ENCODE results near the gene STX16. TPM values are rescaled to one million over a fixed set of nuclear protein-coding genes. Genes with fewer than 3 reads are reported as not detected.
"Not testable (repeated sequence)": the region's sequence is repeated elsewhere in the genome, so short reads cannot be mapped to it uniquely, and the experiment has no call there.

STX16 gene
- total RNA-seq, 1 donor from 2014 or later, result 32.4 TPM

DNA sequence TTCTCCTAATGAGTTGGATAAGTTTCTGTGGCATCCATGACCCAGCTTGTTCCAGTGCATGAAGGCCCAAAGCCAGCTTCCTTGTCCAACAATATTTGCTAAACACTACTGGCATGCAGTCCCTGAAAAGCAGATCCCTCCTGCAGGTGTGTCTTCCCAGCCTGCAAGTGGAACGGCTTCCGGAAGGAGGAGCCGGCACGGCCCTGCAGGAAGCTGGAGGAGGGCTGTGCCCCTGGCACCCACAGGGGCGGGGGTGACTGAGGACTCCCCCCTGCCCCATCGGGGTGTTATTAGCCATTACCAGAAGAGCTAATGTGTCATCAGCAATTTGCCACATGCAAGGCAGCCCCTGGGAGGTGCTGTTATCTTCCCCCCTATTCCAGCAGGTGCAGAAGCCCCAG lies 68.9 kb downstream of the STX16 start:
- H3K4me1 ChIP-seq (ENCODE audit: control insufficient read depth in 3 of 3, insufficient read depth in 3 of 3, low read length in 3 of 3), result no peaks in the 10 kb centered on the region
- peaks cover 24 to 33% (median 31%) of the 10 kb centered on the region in 3 donors for H3K27me3 ChIP-seq (ENCODE audit: control insufficient read depth in 3 of 3, insufficient read depth in 3 of 3, low read length in 3 of 3)
- H3K27ac ChIP-seq (ENCODE audit: low read depth, low read length), result no peak overlapping the region
- peaks cover 0 to 2% (median 0%) of the 10 kb centered on the region in 3 donors for H3K36me3 ChIP-seq (ENCODE audit: control insufficient read depth in 3 of 3, insufficient read depth in 3 of 3, low read length in 3 of 3)
- H3K9ac ChIP-seq (ENCODE audit: low read depth in 1 of 3, low read length in 3 of 3), result no peak overlapping the region
- H3K9me3 ChIP-seq (ENCODE audit: control insufficient read depth in 3 of 3, low read length in 3 of 3), result no peaks in the 10 kb centered on the region
- H3K4me3 ChIP-seq (ENCODE audit: low read length in 3 of 3), result no peak overlapping the region

DNA sequence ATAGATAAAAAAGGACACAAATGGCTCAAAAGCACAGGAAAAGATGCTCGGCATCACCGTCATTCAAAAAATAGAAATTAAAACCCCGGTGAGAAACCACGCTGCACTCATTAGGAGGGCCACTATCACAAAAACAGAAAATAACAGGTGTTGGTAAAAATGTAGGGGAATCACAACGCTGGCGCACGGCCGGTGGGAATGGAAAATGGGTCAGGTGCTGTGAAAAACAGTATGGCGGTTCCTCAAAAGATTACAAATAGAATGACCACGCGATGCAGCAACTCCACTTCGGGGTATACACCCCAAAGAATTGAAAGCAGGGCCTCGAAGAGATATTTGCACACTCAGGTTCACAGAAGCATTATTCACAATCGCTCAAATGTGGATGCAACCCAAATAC lies 69.8 kb downstream of the STX16 start:
- Histone ChIP-seq H3K4me3 (ENCODE audit: low read length in 3 of 3) (no peak overlapping the region), H3K4me1 (ENCODE audit: control insufficient read depth in 3 of 3, insufficient read depth in 3 of 3, low read length in 3 of 3) (no peaks in the 10 kb centered on the region), H3K9ac (ENCODE audit: low read depth in 1 of 3, low read length in 3 of 3) (no peak overlapping the region), H3K36me3 (ENCODE audit: control insufficient read depth in 3 of 3, insufficient read depth in 3 of 3, low read length in 3 of 3) (peaks cover 0 to under 1% (median 0%) of the 10 kb centered on the region in 3 donors), H3K27me3 (ENCODE audit: control insufficient read depth in 3 of 3, insufficient read depth in 3 of 3, low read length in 3 of 3) (peaks cover 24 to 33% (median 31%) of the 10 kb centered on the region in 3 donors), H3K27ac (ENCODE audit: low read depth, low read length) (no peak overlapping the region), H3K9me3 (ENCODE audit: control insufficient read depth in 3 of 3, low read length in 3 of 3) (no peaks in the 10 kb centered on the region)

GRCh38 chr20:58721951-58722778 lies 71.1 kb downstream of the STX16 start:
- Histone ChIP-seq H3K4me1 (ENCODE audit: control insufficient read depth in 3 of 3, insufficient read depth in 3 of 3, low read length in 3 of 3) (no peaks in the 10 kb centered on the region), H3K36me3 (ENCODE audit: control insufficient read depth in 3 of 3, insufficient read depth in 3 of 3, low read length in 3 of 3) (no peaks in the 10 kb centered on the region), H3K27me3 (ENCODE audit: control insufficient read depth in 3 of 3, insufficient read depth in 3 of 3, low read length in 3 of 3) (peaks cover 24 to 33% (median 31%) of the 10 kb centered on the region in 3 donors), H3K27ac (ENCODE audit: low read depth, low read length) (no peak overlapping the region), H3K9me3 (ENCODE audit: control insufficient read depth in 3 of 3, low read length in 3 of 3) (no peaks in the 10 kb centered on the region), H3K9ac (ENCODE audit: low read depth in 1 of 3, low read length in 3 of 3) (no peak overlapping the region), H3K4me3 (ENCODE audit: low read length in 3 of 3) (no peak overlapping the region)

DNA sequence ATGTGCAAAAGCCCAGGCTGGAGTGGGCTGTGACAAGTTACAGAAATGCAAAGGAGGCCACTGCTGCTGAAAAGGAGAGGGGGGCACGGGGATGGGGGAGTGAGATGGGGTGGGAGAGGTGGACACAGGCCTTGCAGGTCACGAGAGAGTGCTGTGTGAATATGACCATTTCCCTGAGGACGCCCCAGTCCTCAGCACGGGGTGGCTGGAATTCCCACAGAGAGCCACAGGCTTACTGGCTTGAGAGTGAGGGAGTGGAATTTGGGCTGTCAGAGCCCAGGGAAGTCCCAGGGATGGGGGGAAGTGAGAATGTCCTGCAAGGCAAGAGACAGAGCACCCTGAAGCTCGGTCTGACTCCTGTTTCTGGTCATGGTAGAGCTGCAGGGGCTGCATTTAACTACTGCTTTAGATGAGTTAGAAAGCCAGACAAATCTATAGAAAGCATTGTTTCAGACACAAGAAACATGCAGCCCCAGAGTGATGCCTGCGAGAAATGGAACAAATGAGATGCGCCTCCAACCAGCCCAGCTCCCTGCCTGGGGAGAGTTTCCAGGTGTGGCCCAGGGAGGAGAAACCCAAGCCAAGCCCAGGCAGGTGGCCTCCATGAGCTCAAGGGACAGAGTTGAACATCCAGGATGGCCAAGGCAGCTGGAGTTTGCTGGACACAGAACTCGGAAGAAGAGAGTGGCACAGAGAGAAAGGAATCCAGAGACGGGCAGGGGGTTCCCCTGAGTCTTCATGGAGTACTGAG lies 72.0 kb downstream of the STX16 start:
- Histone ChIP-seq H3K4me1 (ENCODE audit: control insufficient read depth in 3 of 3, insufficient read depth in 3 of 3, low read length in 3 of 3) (no peaks in the 10 kb centered on the region), H3K4me3 (ENCODE audit: low read length in 3 of 3) (no peak overlapping the region), H3K27ac (ENCODE audit: low read depth, low read length) (no peak overlapping the region), H3K36me3 (ENCODE audit: control insufficient read depth in 3 of 3, insufficient read depth in 3 of 3, low read length in 3 of 3) (no peaks in the 10 kb centered on the region), H3K9ac (ENCODE audit: low read depth in 1 of 3, low read length in 3 of 3) (no peak overlapping the region), H3K27me3 (ENCODE audit: control insufficient read depth in 3 of 3, insufficient read depth in 3 of 3, low read length in 3 of 3) (peaks cover 24 to 33% (median 31%) of the 10 kb centered on the region in 3 donors), H3K9me3 (ENCODE audit: control insufficient read depth in 3 of 3, low read length in 3 of 3) (no peaks in the 10 kb centered on the region)

GRCh38 chr20:58723628-58723984 lies 72.5 kb downstream of the STX16 start:
- no peaks in the 10 kb centered on the region for H3K9me3 ChIP-seq (ENCODE audit: control insufficient read depth in 3 of 3, low read length in 3 of 3)
- H3K27me3 ChIP-seq (ENCODE audit: control insufficient read depth in 3 of 3, insufficient read depth in 3 of 3, low read length in 3 of 3), result peaks cover 24 to 33% (median 31%) of the 10 kb centered on the region in 3 donors
- no peak overlapping the region for H3K4me3 ChIP-seq (ENCODE audit: low read length in 3 of 3)
- no peaks in the 10 kb centered on the region for H3K36me3 ChIP-seq (ENCODE audit: control insufficient read depth in 3 of 3, insufficient read depth in 3 of 3, low read length in 3 of 3)
- H3K27ac ChIP-seq (ENCODE audit: low read depth, low read length), result no peak overlapping the region
- no peak overlapping the region for H3K9ac ChIP-seq (ENCODE audit: low read depth in 1 of 3, low read length in 3 of 3)
- no peaks in the 10 kb centered on the region for H3K4me1 ChIP-seq (ENCODE audit: control insufficient read depth in 3 of 3, insufficient read depth in 3 of 3, low read length in 3 of 3)

GRCh38 chr20:58726156-58726555 lies 75.1 kb downstream of the STX16 start:
- H3K4me1 ChIP-seq (ENCODE audit: control insufficient read depth in 3 of 3, insufficient read depth in 3 of 3, low read length in 3 of 3); H3K9me3 ChIP-seq (ENCODE audit: control insufficient read depth in 3 of 3, low read length in 3 of 3); H3K27ac ChIP-seq (ENCODE audit: low read depth, low read length); H3K4me3 ChIP-seq (ENCODE audit: low read length in 3 of 3); H3K9ac ChIP-seq (ENCODE audit: low read depth in 1 of 3, low read length in 3 of 3); H3K36me3 ChIP-seq (ENCODE audit: control insufficient read depth in 3 of 3, insufficient read depth in 3 of 3, low read length in 3 of 3): not testable (repeated sequence)
- peaks cover 11 to 25% (median 22%) of the 10 kb centered on the region in 3 donors for H3K27me3 ChIP-seq (ENCODE audit: control insufficient read depth in 3 of 3, insufficient read depth in 3 of 3, low read length in 3 of 3)

Other genes with a start within 250 kb of the STX16 start
- gene APCDD1L, start 135.9 kb upstream of the STX16 start, total RNA-seq, result 4.2 TPM
- 20.9 TPM for gene NPEPL1, start 41.5 kb downstream of the STX16 start, total RNA-seq
- gene GNAS-AS1, start 199.6 kb downstream of the STX16 start, total RNA-seq, result 1.0 TPM
- gene GNAS, start 201.4 kb downstream of the STX16 start, total RNA-seq, result 820 TPM

Measured in skeletal muscle tissue (tissue), 4 donors.